HepG2 (cell line): ENCODE data around the gene PEX11B.

Experiments used
- ARNT ChIP-seq: fragments of 450-650 bp; IDR thresholded peaks from 2 replicates; pipeline ENCODE4 v1.6.1; 2017
- EZH2 ChIP-seq: conservative IDR thresholded peaks from 2 replicates; pipeline ENCODE4 v1.6.1; 2012; ENCODE audit warnings: mild to moderate bottlenecking, low read depth, low read length, moderate library complexity
- GABPA ChIP-seq, 2 experiments: IDR thresholded peaks; 2 replicates each; pipeline ENCODE4 v1.6.1; 2011 to 2016; ENCODE audit warnings: low read depth in 2 of 2, low read length in 1 of 2, missing biosample characterization in 1 of 2, missing genetic modification characterization in 1 of 2
- MXI1 ChIP-seq: IDR thresholded peaks from 3 replicates; pipeline ENCODE4 v1.6.1; 2012; ENCODE audit warnings: low read depth, low read length, inconsistent platforms, borderline replicate concordance
- NFATC3 ChIP-seq: sonication (generic); formaldehyde crosslinking; IDR thresholded peaks from 2 replicates; pipeline ENCODE4 v1.5.1; 2020; ENCODE audit warnings: mild to moderate bottlenecking, missing genetic modification reagents
- YY1 ChIP-seq: IDR thresholded peaks from 2 replicates; pipeline ENCODE4 v1.6.1; 2011; ENCODE audit warnings: low read length, low read depth, moderate library complexity, mild to moderate bottlenecking; ENCODE audit not compliant: insufficient read depth, insufficient replicate concordance
- ZNF660 ChIP-seq: sonication (generic); formaldehyde crosslinking; IDR thresholded peaks from 2 replicates; pipeline ENCODE4 v1.5.1; 2020; ENCODE audit warnings: mild to moderate bottlenecking, low read depth, missing genetic modification reagents, borderline replicate concordance
- ZNF766 ChIP-seq: sonication (generic); formaldehyde crosslinking; IDR thresholded peaks from 2 replicates; pipeline ENCODE4 v1.5.0; 2020; ENCODE audit warnings: missing genetic modification reagents, borderline replicate concordance

DNA sequence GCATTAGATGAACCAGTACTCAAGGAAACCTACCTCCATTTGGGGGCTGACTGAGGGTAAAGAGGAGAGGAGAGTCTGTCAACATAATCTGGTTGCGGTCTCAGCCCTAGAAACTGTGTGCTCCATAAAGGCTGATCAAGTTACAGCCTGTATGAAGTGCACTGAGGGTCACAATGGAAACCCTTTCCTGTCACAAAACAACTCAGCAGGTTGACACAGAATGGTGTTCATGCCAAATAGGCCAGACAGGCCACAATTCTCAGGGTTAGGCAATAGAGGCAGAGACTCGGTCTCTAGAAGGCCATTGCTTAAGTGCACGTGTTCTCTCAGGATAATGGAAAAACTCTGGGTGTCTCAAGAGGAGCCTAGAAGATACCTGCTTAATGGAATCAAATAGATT is 28.8 kb downstream of the PEX11B start:
- TF ChIP-seq ZNF660 (CRISPR knock-in tag) (no peak), ZNF766 (no peak), EZH2 (no peak), YY1 (no peak), MXI1 (no peak), GABPA (IDR thresholded peaks at IDR 0.05; ENCODE audit: low read depth, low read length) (no peak), GABPA (CRISPR knock-in tag; IDR thresholded peaks at IDR 0.05; ENCODE audit: low read depth) (no peak), ARNT (no peak), NFATC3 (no peak)
